Measurements from ENCODE around the gene KIF7.

KIF7 gene

GRCh38 chr15:89654847-89655805, at the start of gene KIF7:
KIF7 (minus strand) TSS chr15:89655467; CDS start chr15:89652930, 2,537 bp downstream.
- in situ Hi-C loops (cut with MboI; ENCODE audit: low pct_unique_long_range_greater_than_20kb, low sequenced_read_pairs, unreplicated experiment): no loop called here
- TF ChIP-seq CTCF (IDR thresholded peaks at IDR 0.05; ENCODE audit: extremely low read depth, insufficient read depth, missing control alignments): no peak
- peak; percentile 85 for DNase-seq (ENCODE audit: low spot score)

GRCh38 chr15:89704411-89704810, 49.1 kb upstream of the KIF7 start:
- TF ChIP-seq CTCF (IDR thresholded peaks at IDR 0.05; ENCODE audit: extremely low read depth, insufficient read depth, missing control alignments): no peak
- in situ Hi-C loops (cut with MboI; ENCODE audit: low pct_unique_long_range_greater_than_20kb, low sequenced_read_pairs, unreplicated experiment): no loop called here
- DNase-seq (ENCODE audit: low spot score): no peak

GRCh38 chr15:89695198-89695597, 39.9 kb upstream of the KIF7 start:
- no peak for TF ChIP-seq CTCF (IDR thresholded peaks at IDR 0.05; ENCODE audit: extremely low read depth, insufficient read depth, missing control alignments)
- DNase-seq (ENCODE audit: low spot score): no peak
- in situ Hi-C loops (cut with MboI; ENCODE audit: low pct_unique_long_range_greater_than_20kb, low sequenced_read_pairs, unreplicated experiment): no loop called here

- in situ Hi-C loops (cut with MboI; ENCODE audit: low pct_unique_long_range_greater_than_20kb, low sequenced_read_pairs, unreplicated experiment): no loop called here
- no peak for DNase-seq (ENCODE audit: low spot score)
- TF ChIP-seq CTCF (IDR thresholded peaks at IDR 0.05; ENCODE audit: extremely low read depth, insufficient read depth, missing control alignments): no peak
Observed at GRCh38 chr15:89693696-89694095, 38.4 kb upstream of the KIF7 start.

GRCh38 chr15:89693091-89693490, 37.8 kb upstream of the KIF7 start:
- no peak for DNase-seq (ENCODE audit: low spot score)
- in situ Hi-C loops (cut with MboI; ENCODE audit: low pct_unique_long_range_greater_than_20kb, low sequenced_read_pairs, unreplicated experiment): no loop called here

More at GRCh38 chr15:89693091-89693490, 37.8 kb upstream of the KIF7 start:
- no peak for TF ChIP-seq CTCF (IDR thresholded peaks at IDR 0.05; ENCODE audit: extremely low read depth, insufficient read depth, missing control alignments)
